ENCODE results near the gene QRICH1. TPM values are rescaled to one million over a fixed set of nuclear protein-coding genes. Genes with fewer than 3 reads are reported as not detected.
A peak's percentile ranks its signal among the peaks of the same experiment; 100 is the strongest.

The QRICH1 gene
- total and polyA plus RNA-seq, 7 donors = 21.5 to 83.9 (median 52.8) TPM

DNA sequence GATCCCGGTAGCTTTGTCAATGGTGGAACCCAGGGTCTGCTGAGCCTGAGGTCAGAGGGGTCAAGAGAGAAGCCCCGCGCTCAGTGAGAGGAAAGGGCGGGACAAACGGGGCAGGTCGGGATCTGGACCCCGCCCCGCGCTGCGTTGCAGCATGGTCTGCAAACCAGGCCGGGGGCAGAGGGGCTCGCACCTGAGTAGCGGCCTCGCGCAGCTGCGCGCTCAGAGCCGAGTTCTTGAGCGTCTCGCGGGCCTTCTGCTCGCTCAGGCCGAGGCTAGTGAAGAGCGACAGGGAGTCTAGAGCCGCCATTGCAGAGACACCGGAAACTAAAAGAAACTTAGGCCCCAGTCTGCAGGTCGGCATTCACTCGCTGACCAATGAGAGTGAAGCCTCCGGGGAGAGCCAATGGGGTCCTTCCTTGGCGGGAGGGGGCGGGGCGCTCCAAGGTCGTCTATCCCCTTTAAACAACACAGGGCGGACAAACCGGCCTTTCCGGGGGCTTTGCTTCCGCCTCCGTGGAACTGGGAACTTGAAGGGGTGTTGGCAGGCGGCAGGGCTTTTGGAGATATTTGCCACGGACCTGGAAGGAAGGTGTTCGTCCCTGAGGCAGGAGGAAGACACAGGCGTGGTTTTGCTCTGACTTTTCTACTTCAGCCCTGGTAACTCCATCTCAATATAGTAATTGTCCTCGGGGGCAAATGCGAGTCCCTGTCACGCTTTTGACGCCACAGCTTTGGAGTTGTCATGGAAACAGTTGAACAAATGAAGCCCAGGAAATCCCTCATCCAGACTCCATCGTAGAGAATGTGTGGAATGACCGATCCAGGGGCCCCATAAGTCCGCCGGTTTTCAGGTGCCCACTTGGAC is 10.8 kb upstream of the QRICH1 start, which contains the start of gene QARS1:
Gene QARS1 (minus strand): TSS at position 331 of the 865 bp plus-strand sequence. CDS start 24 bp downstream, at position 307.
- Histone ChIP-seq H3K36me3 (ENCODE audit: insufficient read depth in 1 of 2, low read depth in 1 of 2) (peaks cover 11 to 77% of the 10 kb centered on the region in 2 donors), H3K27ac (peak within 1 kb of the TSS; percentile 89), H3K4me1 (peaks cover 18% of the 10 kb centered on the region), H3K4me3 (peak within 1 kb of the TSS; percentile 98), H3K9me3 (no peaks in the 10 kb centered on the region), H3K27me3 (ENCODE audit: insufficient read depth in 3 of 3, low read length in 2 of 3) (no peaks in the 10 kb centered on the region)
- WGBS, 3 donors = 0 to 2% (median 1%) methylated on average over 48 to 50 of the region's 50 CpGs
- DNase-seq = peak; percentile 94 to 96
- intact Hi-C loops (cut with DNase I) = no loop called here
- TF ChIP-seq, protein P1, sequence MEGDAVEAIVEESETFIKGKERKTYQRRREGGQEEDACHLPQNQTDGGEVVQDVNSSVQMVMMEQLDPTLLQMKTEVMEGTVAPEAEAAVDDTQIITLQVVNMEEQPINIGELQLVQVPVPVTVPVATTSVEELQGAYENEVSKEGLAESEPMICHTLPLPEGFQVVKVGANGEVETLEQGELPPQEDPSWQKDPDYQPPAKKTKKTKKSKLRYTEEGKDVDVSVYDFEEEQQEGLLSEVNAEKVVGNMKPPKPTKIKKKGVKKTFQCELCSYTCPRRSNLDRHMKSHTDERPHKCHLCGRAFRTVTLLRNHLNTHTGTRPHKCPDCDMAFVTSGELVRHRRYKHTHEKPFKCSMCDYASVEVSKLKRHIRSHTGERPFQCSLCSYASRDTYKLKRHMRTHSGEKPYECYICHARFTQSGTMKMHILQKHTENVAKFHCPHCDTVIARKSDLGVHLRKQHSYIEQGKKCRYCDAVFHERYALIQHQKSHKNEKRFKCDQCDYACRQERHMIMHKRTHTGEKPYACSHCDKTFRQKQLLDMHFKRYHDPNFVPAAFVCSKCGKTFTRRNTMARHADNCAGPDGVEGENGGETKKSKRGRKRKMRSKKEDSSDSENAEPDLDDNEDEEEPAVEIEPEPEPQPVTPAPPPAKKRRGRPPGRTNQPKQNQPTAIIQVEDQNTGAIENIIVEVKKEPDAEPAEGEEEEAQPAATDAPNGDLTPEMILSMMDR (IDR thresholded peaks at IDR 0.05) = no peak
- peak; percentile 97 to 99 (median 98) for ATAC-seq

DNA sequence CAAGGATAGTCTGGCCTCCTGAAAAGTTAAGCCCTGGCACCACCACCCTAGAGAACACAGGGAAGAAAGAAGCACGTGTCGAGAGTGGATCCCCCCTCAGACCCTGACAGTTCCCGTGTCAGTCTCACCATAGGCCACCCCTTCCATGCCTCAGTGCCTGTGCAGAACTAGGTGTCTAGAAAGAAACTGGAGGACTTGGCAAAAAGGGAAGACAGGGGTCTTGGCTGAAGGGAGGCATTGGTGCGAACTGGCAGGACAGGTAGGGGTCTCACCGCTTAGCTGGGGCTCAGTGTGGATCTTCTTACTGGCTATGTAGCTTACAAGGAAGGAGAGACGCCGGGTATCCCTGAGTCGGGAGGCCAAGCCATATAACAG is 10.2 kb upstream of the QRICH1 start:
- DNase-seq = no peak
- WGBS, 3 donors = 2 to 4% (median 3%) methylated on average over 8 of the region's 8 CpGs
- intact Hi-C loops (cut with DNase I) = no loop called here
- Histone ChIP-seq H3K4me1 (peaks cover 18% of the 10 kb centered on the region), H3K27me3 (ENCODE audit: insufficient read depth in 3 of 3, low read length in 2 of 3) (no peaks in the 10 kb centered on the region), H3K36me3 (ENCODE audit: insufficient read depth in 1 of 2, low read depth in 1 of 2) (peaks cover 14 to 77% of the 10 kb centered on the region in 2 donors), H3K27ac (peak overlapping the region; percentile 89), H3K4me3 (peak overlapping the region; percentile 98), H3K9me3 (no peaks in the 10 kb centered on the region)
- ATAC-seq = no peak
- TF ChIP-seq, protein P1 (IDR thresholded peaks at IDR 0.05) = no peak

GRCh38 chr3:49100046-49100615 is 6.3 kb upstream of the QRICH1 start:
- Histone ChIP-seq H3K36me3 (ENCODE audit: insufficient read depth in 1 of 2, low read depth in 1 of 2) (peaks cover 21 to 79% of the 10 kb centered on the region in 2 donors), H3K9me3 (no peaks in the 10 kb centered on the region), H3K27ac (no peak overlapping the region), H3K27me3 (ENCODE audit: insufficient read depth in 3 of 3, low read length in 2 of 3) (no peaks in the 10 kb centered on the region), H3K4me1 (peaks cover 15% of the 10 kb centered on the region), H3K4me3 (no peak overlapping the region)
- ATAC-seq (no peak), DNase-seq (no peak)
- 92 to 94% (median 93%) methylated on average over 11 of the region's 11 CpGs for WGBS, 3 donors
- TF ChIP-seq, protein P1 (IDR thresholded peaks at IDR 0.05) = no peak
- intact Hi-C loops (cut with DNase I) = no loop called here

- intact Hi-C loops (cut with DNase I) = no loop called here
- DNase-seq (peak in 1 of 2 donors; percentile 28), ATAC-seq (no peak)
- no peaks in the 10 kb centered on the region for H3K27me3 ChIP-seq (ENCODE audit: insufficient read depth in 3 of 3, low read length in 2 of 3)
- H3K27ac ChIP-seq = no peak overlapping the region
- no peak overlapping the region for H3K4me3 ChIP-seq
- H3K4me1 ChIP-seq = peaks cover 19% of the 10 kb centered on the region
- WGBS, 3 donors = 84 to 90% (median 85%) methylated on average over 13 of the region's 13 CpGs
- H3K9me3 ChIP-seq = no peaks in the 10 kb centered on the region
- TF ChIP-seq, protein P1 (IDR thresholded peaks at IDR 0.05) = no peak
- peaks cover 21 to 79% of the 10 kb centered on the region in 2 donors for H3K36me3 ChIP-seq (ENCODE audit: insufficient read depth in 1 of 2, low read depth in 1 of 2)
These were observed 5.2 kb upstream of the QRICH1 start for GRCh38 chr3:49098910-49099630.

Measured in psoas muscle (tissue), 8 donors.